Astrocyte (in vitro differentiated cells and primary cell): Measurements from ENCODE around the gene BMPER.

Experiments used
- CTCF ChIP-seq: IDR thresholded peaks from 2 replicates; pipeline ENCODE4 v1.5.1; 2011; ENCODE audit warnings: low read depth, mild to moderate bottlenecking, inconsistent platforms, low read length, moderate library complexity; ENCODE audit not compliant: insufficient read depth
- EZH2 ChIP-seq: IDR thresholded peaks from 2 replicates; pipeline ENCODE4 v1.6.1; 2012; ENCODE audit warnings: mild to moderate bottlenecking, low read length, inconsistent platforms; ENCODE audit not compliant: insufficient read depth

- TF ChIP-seq CTCF = no peak
- TF ChIP-seq EZH2 = no peak
Observed at GRCh38 chr7:34016876-34017275, 111.5 kb downstream of the BMPER start.
